Activated CD8-positive, alpha-beta memory T cell treated with anti-CD3 and anti-CD28 coated beads for 4 hours (primary cell): Measurements from ENCODE around the gene CXCR4.

Source experiments
- DNase-seq, 2 donors: peaks; one replicate each; pipeline ENCODE4 v3.0.0-alpha.2; 2020; ENCODE audit warnings: low read depth in 2 of 2

Gene CXCR4

DNA sequence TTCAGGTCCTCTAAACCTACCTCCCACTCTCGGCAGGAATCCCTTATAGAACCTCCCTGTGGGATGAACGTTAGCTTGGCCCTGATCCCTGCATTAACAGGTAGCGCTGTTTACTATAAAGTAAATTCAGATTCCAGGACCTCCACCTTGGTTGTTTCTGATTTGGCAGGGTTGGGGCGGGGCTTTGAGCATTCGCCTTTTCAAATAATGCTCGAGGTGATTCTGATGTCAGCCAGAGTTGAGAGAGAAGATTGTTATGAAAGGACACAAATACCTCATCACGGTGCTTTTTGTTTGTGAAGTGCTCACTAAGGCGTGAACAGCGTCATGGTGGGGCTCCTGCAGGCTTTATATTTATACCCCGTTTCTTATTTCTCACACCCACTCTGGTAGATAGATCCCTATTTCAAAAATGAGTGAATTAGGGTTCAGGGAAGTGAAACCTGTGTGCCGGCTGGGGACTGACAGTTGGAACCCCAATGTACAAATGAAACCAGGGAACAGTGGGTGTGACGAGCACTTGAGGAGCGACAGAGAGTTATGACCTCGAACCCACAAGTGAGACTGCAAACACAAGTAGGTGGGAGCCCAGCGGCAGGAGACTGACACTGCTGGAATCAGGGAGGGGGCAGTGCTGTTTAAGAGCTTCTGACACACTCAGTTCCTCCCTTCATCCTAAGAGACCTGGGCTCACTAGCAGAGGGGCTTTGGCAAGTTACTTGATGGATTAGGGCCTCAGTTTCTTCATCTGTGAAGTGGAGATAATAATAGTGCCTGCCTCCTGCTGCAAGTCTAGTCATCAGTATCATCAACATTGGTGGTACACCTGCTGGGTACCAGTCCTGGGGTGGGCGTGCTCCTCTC lies 14.2 kb upstream of the CXCR4 start:
- DNase-seq: peak in 1 of 2 donors; percentile 33

DNA sequence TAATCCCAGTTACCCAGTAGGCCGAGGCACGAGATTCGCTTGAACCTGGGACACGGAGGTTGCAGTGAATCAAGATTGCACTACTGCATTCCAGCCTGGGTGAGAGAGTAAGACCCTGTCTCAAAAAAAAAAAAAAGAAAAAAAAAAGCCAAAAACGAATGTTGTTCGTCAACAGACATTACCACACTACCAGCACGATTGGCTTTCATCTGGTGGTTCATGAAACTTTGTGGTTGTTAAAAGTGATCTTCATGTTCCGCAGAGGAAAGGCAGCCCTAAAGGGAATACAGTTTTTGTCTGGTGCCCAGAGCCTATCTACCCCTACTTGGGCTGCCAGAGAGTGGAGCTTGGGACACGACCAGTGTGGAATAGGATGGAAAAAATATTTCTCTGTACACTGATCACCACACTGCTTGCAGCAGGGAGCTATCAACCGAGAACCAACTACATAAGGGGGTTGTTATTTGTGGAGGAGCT lies 13.6 kb upstream of the CXCR4 start:
- no peak for DNase-seq

GRCh38 chr2:136130511-136130910 lies 12.6 kb upstream of the CXCR4 start:
- no peak for DNase-seq

DNA sequence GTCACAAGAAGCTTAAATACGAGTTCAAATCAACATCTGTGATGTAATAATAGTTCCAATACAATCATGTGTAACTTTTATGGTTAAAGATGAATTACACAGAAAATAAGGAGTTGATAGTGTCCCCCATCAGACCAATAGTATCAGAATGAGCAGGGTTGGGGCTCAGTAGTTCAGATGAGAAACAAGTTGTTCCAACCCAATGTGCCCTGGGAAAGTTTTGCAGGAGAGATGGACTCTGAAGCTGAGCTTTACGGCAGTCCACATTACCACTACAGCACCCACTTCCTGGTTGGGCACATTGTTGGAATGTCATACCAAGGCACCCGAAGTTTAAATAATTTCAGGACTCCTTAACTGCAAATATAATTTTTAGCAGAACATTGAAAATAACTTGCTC lies 12.1 kb upstream of the CXCR4 start:
- DNase-seq: no peak

DNA sequence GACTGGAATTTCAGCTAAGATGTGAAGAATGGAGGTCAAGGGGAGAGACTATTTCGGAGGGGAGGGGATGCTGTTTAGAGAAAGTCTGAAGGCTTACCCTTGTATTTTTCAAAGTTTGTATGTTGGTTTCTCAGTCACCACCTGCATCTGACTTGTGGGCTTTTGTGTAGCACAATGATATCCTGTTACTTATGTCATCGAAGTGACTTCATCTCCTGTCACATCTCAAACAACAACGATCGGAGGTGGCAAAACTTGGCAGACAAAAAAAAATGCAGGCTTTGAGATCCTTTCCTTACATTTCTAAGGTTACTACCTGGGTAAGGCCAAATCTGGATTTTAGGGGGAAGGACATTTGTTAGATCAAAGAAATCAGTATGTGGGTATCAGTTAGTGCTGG lies 11.7 kb upstream of the CXCR4 start:
- DNase-seq: no peak

- DNase-seq: no peak
Measured at GRCh38 chr2:136128905-136129304, 11.0 kb upstream of the CXCR4 start.

GRCh38 chr2:136128366-136128765 lies 10.4 kb upstream of the CXCR4 start:
- no peak for DNase-seq

DNA sequence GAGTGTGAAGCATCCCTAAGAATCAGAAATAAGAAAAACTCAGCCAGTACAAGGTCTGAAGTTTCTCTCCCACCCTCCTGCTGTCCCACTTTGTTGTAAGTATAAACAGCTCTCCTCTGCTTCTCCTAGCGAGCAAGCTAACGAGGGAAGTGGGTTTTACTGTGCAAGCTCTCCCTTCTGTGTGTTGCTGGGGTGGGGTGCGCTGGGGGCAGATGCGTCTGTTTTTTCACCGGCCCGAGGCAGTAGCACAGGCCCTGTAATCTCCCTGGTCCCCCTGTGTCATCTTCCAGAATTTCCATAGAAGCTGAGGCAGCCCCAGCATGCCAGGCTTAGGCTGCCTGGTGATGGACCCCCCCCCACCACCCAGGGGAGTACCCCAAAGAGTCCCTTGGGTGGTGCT lies 9.4 kb upstream of the CXCR4 start:
- DNase-seq: no peak

DNA sequence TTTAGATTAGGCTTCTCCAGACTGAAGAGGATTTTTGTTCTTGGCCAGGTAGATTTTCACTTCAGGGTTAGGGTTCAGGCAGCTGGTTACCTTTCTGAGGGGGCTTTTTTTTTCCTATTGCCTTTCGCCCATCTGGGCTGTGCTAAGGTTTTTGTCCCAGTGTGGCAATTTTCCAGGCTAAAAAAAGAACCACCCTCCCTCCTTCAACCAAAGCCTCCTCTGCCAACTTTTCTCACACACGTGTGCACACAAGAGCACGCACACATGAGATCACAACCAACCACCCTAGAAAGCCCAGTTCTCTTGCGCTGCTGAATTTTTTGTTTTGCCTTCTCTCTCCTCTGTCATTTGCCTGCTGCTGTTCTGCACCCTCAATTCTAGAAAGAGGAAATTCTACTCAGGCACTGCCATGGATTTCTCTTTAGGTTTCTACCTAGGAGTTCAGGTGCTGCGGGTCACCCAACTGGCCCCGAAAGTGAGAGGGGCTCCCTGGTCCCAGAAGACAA lies 8.5 kb upstream of the CXCR4 start:
- DNase-seq: no peak

DNA sequence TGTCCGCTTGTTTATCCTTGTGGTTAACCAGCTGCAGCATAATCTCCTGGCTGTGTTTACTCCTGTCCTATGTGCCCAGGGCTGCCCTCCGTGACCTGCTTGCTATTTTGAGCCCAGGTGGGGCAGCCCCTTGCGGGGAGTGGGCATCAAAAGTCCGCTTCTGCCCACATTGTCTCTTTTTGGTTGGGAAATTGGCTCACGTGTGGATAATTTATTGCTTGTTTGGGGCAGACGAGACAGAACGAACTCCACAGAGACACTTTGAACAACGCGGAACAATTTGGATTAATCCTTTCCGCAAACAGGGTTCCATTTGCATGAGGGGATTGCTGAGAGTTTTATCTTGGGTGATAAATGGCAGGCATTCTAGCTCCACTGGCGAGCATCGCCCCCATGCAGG lies 8.1 kb upstream of the CXCR4 start:
- DNase-seq: no peak

DNA sequence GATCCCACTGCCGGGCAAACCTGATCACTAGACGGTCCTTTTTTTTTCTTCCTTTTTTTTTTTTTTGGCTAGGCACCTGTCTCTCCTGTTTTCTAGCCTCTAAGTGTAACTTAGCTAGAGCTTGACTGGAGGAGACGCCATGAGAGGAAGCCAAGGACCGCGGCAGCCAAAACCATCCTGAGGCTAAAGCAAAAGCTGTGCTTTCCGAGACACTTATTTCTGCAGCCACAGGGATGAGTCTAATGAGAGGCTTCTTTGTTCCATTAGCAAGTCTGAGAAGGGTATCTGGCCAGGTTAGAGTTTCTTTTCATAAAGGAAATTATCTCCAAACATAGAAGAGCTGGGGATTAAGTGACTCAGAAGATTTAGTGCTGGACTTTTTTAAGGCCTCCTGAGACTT lies 7.3 kb upstream of the CXCR4 start:
- DNase-seq: no peak

DNA sequence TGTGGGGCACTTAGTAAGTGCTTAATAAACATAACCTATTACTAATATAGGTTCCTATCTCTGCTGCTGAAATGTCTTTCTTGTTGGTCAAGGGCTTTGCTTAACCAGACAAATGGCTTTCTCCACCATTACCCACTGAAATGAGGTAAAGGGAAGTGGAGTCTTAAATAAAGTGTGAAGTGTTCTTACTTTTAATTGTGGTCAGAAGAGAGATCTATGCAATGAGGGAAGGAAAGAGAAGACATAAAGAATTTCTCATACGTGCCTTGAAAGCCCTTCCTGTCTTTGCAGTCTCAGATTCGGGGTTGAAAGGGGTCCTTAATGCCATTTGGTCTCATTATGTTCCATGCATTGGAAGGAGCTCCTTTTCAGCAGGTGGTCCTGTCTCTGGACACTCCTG lies 6.9 kb upstream of the CXCR4 start:
- DNase-seq: no peak

DNA sequence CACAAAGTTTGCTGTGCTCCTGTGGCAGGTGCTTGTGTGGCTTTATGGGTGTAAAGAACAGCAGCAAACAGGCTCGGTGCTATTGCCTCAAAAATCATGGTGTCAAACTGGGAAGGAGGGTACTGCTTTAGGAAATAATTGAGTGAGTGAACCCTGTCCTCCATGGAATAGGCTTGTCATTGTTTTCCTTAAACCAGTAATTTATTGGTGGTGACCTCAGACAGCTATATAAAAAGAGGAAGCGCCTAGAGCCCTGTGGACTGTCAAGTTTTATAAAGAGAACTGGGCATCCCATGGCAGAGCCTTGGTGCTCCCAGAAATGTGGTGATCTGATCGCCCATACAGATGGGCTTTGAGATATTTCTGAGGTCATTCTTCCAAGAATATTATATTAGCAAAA lies 4.7 kb upstream of the CXCR4 start:
- no peak for DNase-seq

GRCh38 chr2:136121204-136121910 lies 3.4 kb upstream of the CXCR4 start:
- DNase-seq: no peak

DNA sequence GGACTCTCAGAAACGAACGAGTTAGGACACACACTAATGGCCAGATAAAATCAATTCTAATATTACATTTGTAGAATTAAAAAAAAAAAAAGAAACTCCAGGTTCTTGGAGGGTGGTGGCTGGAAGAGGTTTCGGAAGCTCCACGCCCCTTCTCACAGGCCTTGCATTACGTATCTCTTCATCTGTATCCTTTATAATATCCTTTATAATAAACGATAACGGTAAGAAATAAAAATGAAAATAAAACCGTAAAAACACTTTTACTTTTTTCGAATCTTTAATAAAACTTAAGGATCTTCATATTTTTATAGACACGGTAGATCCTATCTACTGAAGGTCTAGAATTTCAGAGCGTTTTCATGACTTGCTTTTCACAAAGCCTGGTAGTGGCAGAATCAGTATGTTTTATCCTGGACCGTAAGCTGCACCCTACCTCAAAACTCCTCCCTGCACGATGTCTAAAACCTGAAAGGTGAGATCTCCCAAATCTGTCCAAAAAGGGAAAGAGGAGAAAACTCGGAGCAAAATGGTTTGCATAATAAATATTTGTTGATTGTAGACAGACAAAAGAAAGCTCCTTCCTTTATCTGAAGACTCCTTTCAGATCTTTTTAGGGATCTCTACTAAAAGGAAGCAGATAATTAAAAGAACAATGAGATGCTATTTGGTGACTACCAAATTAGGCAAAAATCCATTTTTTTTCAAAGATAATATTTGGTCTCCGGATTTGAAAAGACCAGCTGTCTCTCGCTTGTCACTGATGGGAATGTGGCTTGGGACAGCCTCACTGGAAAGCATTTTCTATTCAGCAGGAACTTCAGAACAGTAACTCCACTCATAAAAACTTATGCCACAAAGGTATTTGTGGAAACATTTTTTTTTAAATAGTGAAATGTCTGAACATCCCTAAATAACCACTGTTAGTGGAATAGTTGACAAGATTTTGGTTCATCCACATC lies 2.0 kb upstream of the CXCR4 start:
- DNase-seq: no peak

DNA sequence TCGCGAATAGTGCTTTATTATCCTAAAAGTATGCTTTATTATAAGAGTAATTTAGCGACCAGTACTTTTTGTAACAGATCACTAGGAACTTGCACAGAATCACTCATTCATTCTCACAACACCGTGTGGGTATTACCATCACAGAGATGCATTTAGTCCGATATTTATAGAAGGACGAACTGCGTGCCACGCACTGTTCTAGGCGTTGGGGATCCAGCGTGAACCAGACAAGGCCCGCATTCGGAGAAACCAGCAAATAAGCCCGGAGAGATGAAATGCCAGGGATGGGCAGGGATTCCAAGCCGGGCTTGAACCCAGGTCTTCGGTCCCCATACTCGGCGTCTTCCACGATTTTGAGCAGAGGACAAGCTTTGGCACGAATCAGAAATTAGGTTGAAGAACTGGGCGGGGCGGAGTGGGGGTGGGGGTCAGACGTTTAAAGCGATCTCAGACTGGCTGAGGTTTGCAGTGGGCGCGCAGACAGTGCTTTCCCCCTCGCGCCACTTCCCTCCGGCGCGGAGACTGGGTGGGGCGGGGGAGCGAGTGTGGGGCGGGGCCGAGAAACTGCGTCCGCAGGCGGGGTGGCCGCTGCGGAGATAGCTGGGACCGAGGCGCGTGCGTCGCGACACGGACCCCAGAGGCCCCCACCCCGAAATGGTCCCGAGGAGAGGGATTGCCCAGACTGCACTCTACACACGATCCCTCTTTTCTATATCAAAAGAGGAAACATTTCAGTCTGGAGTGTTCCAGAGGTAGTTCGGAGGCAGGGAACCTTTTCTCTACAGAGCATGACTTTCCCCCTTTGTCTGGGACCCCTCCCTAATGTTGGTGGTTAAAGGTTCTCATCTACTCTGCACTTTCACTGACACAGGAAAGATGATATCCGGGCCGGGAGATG lies 1.1 kb upstream of the CXCR4 start:
- DNase-seq: peak; percentile 66 to 75

DNA sequence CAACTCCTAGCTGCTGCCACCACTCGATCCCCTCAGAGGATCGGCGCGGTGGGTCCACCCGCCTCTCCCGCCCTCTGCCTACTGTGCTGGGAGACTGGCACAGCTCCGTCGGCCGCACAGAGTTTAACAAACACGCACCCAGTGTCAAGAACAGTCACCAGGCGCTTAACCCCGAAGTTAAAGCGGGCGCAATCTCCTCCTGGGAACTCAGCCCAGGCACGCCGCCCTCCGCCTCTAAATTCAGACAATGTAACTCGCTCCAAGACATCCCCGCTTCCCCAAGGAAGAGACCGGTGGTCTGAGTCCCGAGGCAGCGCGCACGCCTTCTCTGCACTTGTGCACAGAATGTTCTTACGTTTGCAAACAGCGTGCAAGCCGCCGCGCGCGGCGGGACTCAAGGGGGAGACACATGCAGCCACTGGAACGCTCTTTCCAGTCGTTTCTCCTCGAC lies 533 bp downstream of the CXCR4 start:
- DNase-seq: no peak

GRCh38 chr2:136116813-136117390 lies 1.0 kb downstream of the CXCR4 start:
- DNase-seq: peak in 1 of 2 donors; percentile 36

DNA sequence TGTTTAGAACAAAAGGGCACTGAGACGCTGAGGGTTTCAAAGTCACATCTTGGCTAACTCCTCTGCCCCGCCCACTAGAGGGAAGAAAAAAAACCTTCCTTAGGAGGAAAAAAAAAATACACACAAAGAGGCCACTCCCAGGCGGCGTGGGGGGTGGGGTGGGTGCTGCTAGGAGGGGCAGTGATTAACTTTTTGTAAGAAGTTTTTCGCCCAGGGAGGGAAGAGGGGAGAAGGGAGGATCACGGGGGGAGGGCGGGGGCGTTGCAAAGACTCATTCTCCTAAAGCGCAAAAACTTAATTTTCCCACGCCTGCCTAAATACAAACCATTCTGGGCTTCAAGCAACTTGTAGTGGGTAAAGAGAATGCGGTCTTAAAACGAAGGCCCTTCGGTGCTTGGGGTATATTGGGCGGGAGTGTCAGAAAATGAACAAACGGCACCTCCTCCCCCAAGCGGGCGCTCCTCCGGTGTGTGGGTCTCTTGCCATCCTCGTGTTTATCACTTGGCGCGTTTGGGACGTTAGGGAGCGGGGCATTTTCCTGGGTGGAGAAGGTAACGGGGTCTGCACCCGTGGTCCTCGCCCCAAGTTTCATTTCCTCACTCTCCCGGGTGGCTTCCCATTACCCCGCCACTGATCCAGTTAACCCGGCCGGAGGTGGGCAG lies 1.7 kb downstream of the CXCR4 start:
- DNase-seq: peak; percentile 63 to 67
